B cell (primary cell): ENCODE measurements around the gene SPHKAP. TPM values are rescaled to one million over a fixed set of nuclear protein-coding genes. Genes with fewer than 3 reads are reported as not detected.

Experiments used
- ATAC-seq: fragments of 200-7000 bp; cut with Tn5 transposase; one replicate; pipeline ENCODE4 v1.10.0; 2021; ENCODE audit warnings: low read depth, mild to moderate bottlenecking, moderate number of reproducible peaks, moderate library complexity
- CTCF ChIA-PET: fragments of 350-600 bp; sonication (Branson Sonifier 250); formaldehyde crosslinking; loops from one replicate; lab custom pipeline; 2021; ENCODE audit warnings: antibody characterized with exemption, inconsistent platforms; lab: Charles Lee
- POLR2A ChIA-PET: fragments of 350-600 bp; sonication (Branson Sonifier 250); formaldehyde crosslinking; loops from one replicate; lab custom pipeline; 2021; ENCODE audit warnings: antibody characterized with exemption; lab: Charles Lee
- DNase-seq: peaks from one replicate; pipeline ENCODE4 v3.0.0; 2013
- H2AFZ ChIP-seq: 2 replicates; pipeline ENCODE4 v1.6.1; 2012; ENCODE audit warnings: mild to moderate bottlenecking, low read depth, low read length; ENCODE audit not compliant: insufficient read depth, poor library complexity, severe bottlenecking
- H3K27ac ChIP-seq, 2 donors: 1 replicate in 1 of 2; 2 replicates in 1 of 2; pipeline ENCODE4 v1.5.1; 2012 to 2013; ENCODE audit warnings: low read length in 2 of 2, mild to moderate bottlenecking in 2 of 2, moderate library complexity in 1 of 2
- H3K27me3 ChIP-seq, 4 experiments: fragments of 200-600 bp in 1 of 4; sonication (generic) in 1 of 4; replicated peaks in 1 of 4; 1 replicate in 2 of 4; 2 replicates in 2 of 4; pipeline versions ENCODE4 v1.6.1 to v1.7.0; 2013 to 2016; ENCODE audit warnings: low read length in 3 of 4, mild to moderate bottlenecking in 2 of 4, mixed read lengths in 1 of 4, moderate library complexity in 1 of 4; ENCODE audit not compliant: insufficient read depth in 4 of 4, control insufficient read depth in 3 of 4; ENCODE audit errors: control extremely low read depth in 1 of 4
- H3K36me3 ChIP-seq, 2 experiments: replicated peaks in 1 of 2; 1 replicate in 1 of 2; 2 replicates in 1 of 2; pipeline versions ENCODE4 v1.6.1 to v1.7.1; 2013; ENCODE audit warnings: low read length in 1 of 2; ENCODE audit not compliant: insufficient read depth in 2 of 2, control insufficient read depth in 1 of 2; ENCODE audit errors: control extremely low read depth in 1 of 2, extremely low read depth in 1 of 2
- H3K4me1 ChIP-seq, 2 donors: fragments of 200-600 bp in 1 of 2; sonication (generic) in 1 of 2; 1 replicate in 1 of 2; 2 replicates in 1 of 2; pipeline versions ENCODE4 v1.5.1 to v1.6.1; 2013 to 2017; ENCODE audit warnings: low read length in 2 of 2; ENCODE audit not compliant: control insufficient read depth in 2 of 2, insufficient read depth in 2 of 2
- H3K4me2 ChIP-seq: replicated peaks from 2 replicates; pipeline ENCODE3; 2012; ENCODE audit warnings: mild to moderate bottlenecking, low read depth, low read length; ENCODE audit not compliant: poor library complexity, severe bottlenecking
- H3K4me3 ChIP-seq, 5 experiments: fragments of 200-600 bp in 1 of 5; sonication (generic) in 1 of 5; 1 replicate in 3 of 5; 2 replicates in 2 of 5; pipeline versions ENCODE4 v1.5.1 to v1.7.0; 2011 to 2016; ENCODE audit warnings: low read length in 4 of 5, mild to moderate bottlenecking in 4 of 5, low read depth in 2 of 5, control low read depth in 1 of 5, moderate library complexity in 1 of 5; ENCODE audit not compliant: insufficient read depth in 1 of 5; ENCODE audit errors: control extremely low read depth in 1 of 5, extremely low read depth in 1 of 5
- H3K79me2 ChIP-seq: fragments of 200-600 bp; sonication (generic); one replicate; pipeline ENCODE4 v1.6.0; 2016; ENCODE audit warnings: low read length; ENCODE audit not compliant: control insufficient read depth, insufficient read depth
- H3K9ac ChIP-seq: fragments of 200-600 bp; sonication (generic); 2 replicates; pipeline ENCODE4 v1.6.1; 2017; ENCODE audit warnings: mild to moderate bottlenecking, low read length, moderate library complexity
- H3K9me3 ChIP-seq, 3 donors: one replicate each; pipeline versions ENCODE4 v1.6.1 to v1.7.1; 2013; ENCODE audit warnings: low read length in 2 of 3; ENCODE audit not compliant: control insufficient read depth in 2 of 3, insufficient read depth in 1 of 3; ENCODE audit errors: control extremely low read depth in 1 of 3
- H4K20me1 ChIP-seq: 2 replicates; pipeline ENCODE4 v1.6.0; 2012; ENCODE audit warnings: mild to moderate bottlenecking, low read length; ENCODE audit not compliant: insufficient read depth, control insufficient read depth, poor library complexity, severe bottlenecking
- H3K27ac Mint-ChIP-seq: one replicate; pipeline ENCODE4 v1.8.0; 2021; ENCODE audit warnings: mixed read lengths
- H3K27me3 Mint-ChIP-seq: one replicate; pipeline ENCODE4 v1.8.0; 2021; ENCODE audit warnings: mixed read lengths
- H3K4me1 Mint-ChIP-seq: one replicate; pipeline ENCODE4 v1.8.0; 2021; ENCODE audit warnings: mixed read lengths
- H3K4me3 Mint-ChIP-seq: one replicate; pipeline ENCODE4 v1.8.0; 2021; ENCODE audit warnings: mixed read lengths
- H3K9me3 Mint-ChIP-seq: one replicate; pipeline ENCODE4 v1.8.0; 2022; ENCODE audit warnings: mixed read lengths; ENCODE audit not compliant: insufficient read depth
- EZH2 ChIP-seq: IDR thresholded peaks from 2 replicates; pipeline ENCODE4 v1.6.1; 2012; ENCODE audit warnings: borderline replicate concordance, low read depth, mild to moderate bottlenecking, moderate library complexity, low read length; ENCODE audit not compliant: insufficient read depth, poor library complexity, severe bottlenecking
- WGBS: methylation state at CpG from one replicate; pipeline ENCODE4 v1.1.5; 2013; ENCODE audit warnings: missing lambda C conversion rate; ENCODE audit not compliant: insufficient coverage; 5-methylcytosine and 5-hydroxymethylcytosine counted together
- intact Hi-C: fragments of 100-400 bp; cut with micrococcal nuclease; formaldehyde crosslinking; loops from one replicate; pipeline ENCODE4 v1.10.0; 2022
- polyA plus RNA-seq: library from polyadenylated mRNA; depleted of rRNA; stranded (reverse); fragments of >200 nt; gene quantifications from 2 replicates; pipeline ENCODE4 v1.2.3, GENCODE V29; 2012
- total RNA-seq, 2 donors: library from RNA; stranded (reverse); fragments of 120-200 nt in 1 of 2; gene quantifications; 1 replicate in 1 of 2; 2 replicates in 1 of 2; pipeline versions ENCODE4 v1.2.3 to v1.2.4, GENCODE V29; 2013 to 2022
- TF ChIP-seq, protein P1 (sequence below): fragments of 200-600 bp; IDR thresholded peaks from one replicate; pipeline ENCODE4 v1.8.0; 2022; ENCODE audit warnings: antibody characterized with exemption, mild to moderate bottlenecking

SPHKAP gene
- total and polyA plus RNA-seq, 2 donors (not counting 1 experiment from before 2014, with no cell fraction given): not detected

DNA sequence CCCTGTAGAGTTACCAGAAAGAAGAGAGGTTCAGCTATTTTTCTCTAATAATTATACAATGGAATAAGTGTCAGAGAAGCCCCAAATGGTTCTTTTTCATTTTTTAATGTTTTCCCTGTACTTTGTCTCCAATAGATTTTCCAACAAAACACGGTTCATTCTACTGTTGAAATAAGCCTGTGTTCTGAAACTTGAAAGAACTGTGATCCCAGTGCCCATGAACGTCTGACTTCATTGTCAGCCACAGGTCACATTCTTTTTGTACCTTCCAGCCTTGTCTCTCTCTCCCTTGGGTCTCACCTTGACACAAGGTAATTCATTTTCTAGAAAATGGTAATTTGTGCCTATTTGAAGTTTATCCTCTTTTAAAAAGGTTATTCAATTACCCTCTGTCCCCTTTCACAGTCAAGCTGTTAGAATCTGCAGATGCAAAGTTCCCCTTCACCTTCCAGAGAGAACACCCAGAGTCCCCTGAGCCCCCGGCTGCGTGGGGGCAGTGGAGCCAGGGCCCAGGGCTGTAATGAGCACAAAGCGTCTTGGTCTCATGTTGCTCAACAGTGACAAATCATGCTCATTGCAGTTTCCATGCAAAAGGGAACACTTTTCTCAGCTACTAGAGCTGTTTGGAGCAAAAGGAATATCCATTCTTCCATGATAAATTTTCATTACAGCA, 115.2 kb downstream of the SPHKAP start:
- H3K9ac ChIP-seq: no peak overlapping the region
- Mint-ChIP-seq H3K4me3 (no peak overlapping the region), H3K27ac (no peak overlapping the region), H3K4me1 (no peaks in the 10 kb centered on the region), H3K9me3 (no peaks in the 10 kb centered on the region), H3K27me3 (no peaks in the 10 kb centered on the region)
- intact Hi-C loops: no loop called here
- ATAC-seq: no peak
- H3K4me1 ChIP-seq: no peaks in the 10 kb centered on the region
- H3K27ac ChIP-seq: no peak overlapping the region
- no peaks in the 10 kb centered on the region for H4K20me1 ChIP-seq
- H3K4me3 ChIP-seq: no peak overlapping the region
- POLR2A ChIA-PET: no interaction called here
- no peaks in the 10 kb centered on the region for H3K9me3 ChIP-seq
- no peak overlapping the region for H2AFZ ChIP-seq
- no peak overlapping the region for H3K4me2 ChIP-seq
- TF ChIP-seq EZH2: no peak
- TF ChIP-seq, protein P1, sequence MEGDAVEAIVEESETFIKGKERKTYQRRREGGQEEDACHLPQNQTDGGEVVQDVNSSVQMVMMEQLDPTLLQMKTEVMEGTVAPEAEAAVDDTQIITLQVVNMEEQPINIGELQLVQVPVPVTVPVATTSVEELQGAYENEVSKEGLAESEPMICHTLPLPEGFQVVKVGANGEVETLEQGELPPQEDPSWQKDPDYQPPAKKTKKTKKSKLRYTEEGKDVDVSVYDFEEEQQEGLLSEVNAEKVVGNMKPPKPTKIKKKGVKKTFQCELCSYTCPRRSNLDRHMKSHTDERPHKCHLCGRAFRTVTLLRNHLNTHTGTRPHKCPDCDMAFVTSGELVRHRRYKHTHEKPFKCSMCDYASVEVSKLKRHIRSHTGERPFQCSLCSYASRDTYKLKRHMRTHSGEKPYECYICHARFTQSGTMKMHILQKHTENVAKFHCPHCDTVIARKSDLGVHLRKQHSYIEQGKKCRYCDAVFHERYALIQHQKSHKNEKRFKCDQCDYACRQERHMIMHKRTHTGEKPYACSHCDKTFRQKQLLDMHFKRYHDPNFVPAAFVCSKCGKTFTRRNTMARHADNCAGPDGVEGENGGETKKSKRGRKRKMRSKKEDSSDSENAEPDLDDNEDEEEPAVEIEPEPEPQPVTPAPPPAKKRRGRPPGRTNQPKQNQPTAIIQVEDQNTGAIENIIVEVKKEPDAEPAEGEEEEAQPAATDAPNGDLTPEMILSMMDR: no peak
- 65% methylated on average over 5 of the region's 5 CpGs for WGBS
- DNase-seq: no peak
- CTCF ChIA-PET: no interaction called here
- no peaks in the 10 kb centered on the region for H3K27me3 ChIP-seq
- H3K36me3 ChIP-seq: no peaks in the 10 kb centered on the region
- H3K79me2 ChIP-seq: no peaks in the 10 kb centered on the region

- H3K36me3 ChIP-seq: no peaks in the 10 kb centered on the region
- no peaks in the 10 kb centered on the region for H3K79me2 ChIP-seq
- no peaks in the 10 kb centered on the region for H3K4me1 ChIP-seq
- intact Hi-C loops: no loop called here
- Mint-ChIP-seq H3K4me1 (no peaks in the 10 kb centered on the region), H3K4me3 (no peak overlapping the region), H3K27me3 (no peaks in the 10 kb centered on the region), H3K9me3 (no peaks in the 10 kb centered on the region), H3K27ac (no peak overlapping the region)
- WGBS: no CpG with 5 or more reads among the region's 2 CpGs
- no peak overlapping the region for H3K27ac ChIP-seq
- H3K9ac ChIP-seq: no peak overlapping the region
- CTCF ChIA-PET: no interaction called here
- H2AFZ ChIP-seq: no peak overlapping the region
- ATAC-seq: no peak
- TF ChIP-seq, protein P1: no peak
- no peak for TF ChIP-seq EZH2
- POLR2A ChIA-PET: no interaction called here
- no peak overlapping the region for H3K4me3 ChIP-seq
- DNase-seq: no peak
- H3K9me3 ChIP-seq: no peaks in the 10 kb centered on the region
- H3K4me2 ChIP-seq: no peak overlapping the region
- no peaks in the 10 kb centered on the region for H4K20me1 ChIP-seq
- H3K27me3 ChIP-seq: no peaks in the 10 kb centered on the region
These were observed 115.8 kb downstream of the SPHKAP start for GRCh38 chr2:228065686-228066085.
